GM06990 (cell line): ENCODE data around the gene L3MBTL3.
"Not testable (repeated sequence)": the region's sequence is repeated elsewhere in the genome, so short reads cannot be mapped to it uniquely, and the experiment has no call there.

ENCODE experiments used
- DNase-seq: peaks from one replicate; pipeline ENCODE4 v3.0.0-alpha.2; 2011; ENCODE audit not compliant: insufficient read length; ENCODE audit errors: extremely low read depth
- H3K27me3 ChIP-seq: replicated peaks from 2 replicates; pipeline ENCODE4 v1.6.0; 2011; ENCODE audit warnings: low read length; ENCODE audit not compliant: control insufficient read depth, insufficient read depth
- H3K36me3 ChIP-seq: 2 replicates; pipeline ENCODE4 v1.5.1; 2011; ENCODE audit warnings: low read length; ENCODE audit not compliant: control insufficient read depth, insufficient read depth
- H3K4me3 ChIP-seq: replicated peaks from 2 replicates; pipeline ENCODE4 v1.5.1; 2011; ENCODE audit warnings: low read depth, mild to moderate bottlenecking, control low read depth, low read length
- CTCF ChIP-seq: IDR thresholded peaks from 2 replicates; pipeline ENCODE4 v1.5.1; 2011; ENCODE audit warnings: low read length, control low read depth, mild to moderate bottlenecking, inconsistent platforms; ENCODE audit not compliant: insufficient read depth, poor library complexity, severe bottlenecking

L3MBTL3 gene

GRCh38 chr6:130107710-130108109 lies 89.3 kb downstream of the L3MBTL3 start:
- Histone ChIP-seq H3K4me3 (no peak overlapping the region), H3K27me3 (no peaks in the 10 kb centered on the region), H3K36me3 (no peaks in the 10 kb centered on the region)
- DNase-seq: no peak
- TF ChIP-seq CTCF: no peak

- no peak for TF ChIP-seq CTCF
- Histone ChIP-seq H3K36me3 (no peaks in the 10 kb centered on the region), H3K27me3 (no peaks in the 10 kb centered on the region), H3K4me3 (no peak overlapping the region)
- DNase-seq: no peak
Measured at GRCh38 chr6:130111031-130111430, 92.7 kb downstream of the L3MBTL3 start.

GRCh38 chr6:130113201-130113710 lies 94.9 kb downstream of the L3MBTL3 start:
- Histone ChIP-seq H3K36me3 (no peaks in the 10 kb centered on the region), H3K27me3 (no peaks in the 10 kb centered on the region), H3K4me3 (no peak overlapping the region)
- no peak for TF ChIP-seq CTCF
- no peak for DNase-seq

- Histone ChIP-seq H3K27me3 (no peaks in the 10 kb centered on the region), H3K36me3 (no peaks in the 10 kb centered on the region), H3K4me3 (no peak overlapping the region)
- peak; percentile 46 for DNase-seq
- TF ChIP-seq CTCF: no peak
Measured at GRCh38 chr6:130115036-130115435, 96.7 kb downstream of the L3MBTL3 start.

GRCh38 chr6:130116273-130116672 lies 97.9 kb downstream of the L3MBTL3 start:
- H3K36me3 ChIP-seq: no peaks in the 10 kb centered on the region
- DNase-seq: no peak
- H3K4me3 ChIP-seq: no peak overlapping the region
- no peak for TF ChIP-seq CTCF
- H3K27me3 ChIP-seq: no peaks in the 10 kb centered on the region

- not testable (repeated sequence) for H3K4me3 ChIP-seq, H3K36me3 ChIP-seq, DNase-seq, H3K27me3 ChIP-seq
Measured at GRCh38 chr6:130117187-130117701, 98.9 kb downstream of the L3MBTL3 start.
